Inflammatory macrophage treated with lipopolysaccharide for 1 hour (primary cell): Measurements from ENCODE around the gene RPE.

Source experiments
- DNase-seq, 2 donors: peaks; one replicate each; pipeline ENCODE4 v3.0.0-alpha.2; 2020 to 2022

The RPE gene

GRCh38 chr2:210003359-210003758 lies 921 bp downstream of the RPE start:
- DNase-seq = peak; percentile 67 to 71

GRCh38 chr2:210004881-210005280 lies 2.4 kb downstream of the RPE start:
- DNase-seq = peak; percentile 54 to 55

GRCh38 chr2:210007895-210008294 lies 5.5 kb downstream of the RPE start:
- DNase-seq = peak; percentile 73 to 93

DNA sequence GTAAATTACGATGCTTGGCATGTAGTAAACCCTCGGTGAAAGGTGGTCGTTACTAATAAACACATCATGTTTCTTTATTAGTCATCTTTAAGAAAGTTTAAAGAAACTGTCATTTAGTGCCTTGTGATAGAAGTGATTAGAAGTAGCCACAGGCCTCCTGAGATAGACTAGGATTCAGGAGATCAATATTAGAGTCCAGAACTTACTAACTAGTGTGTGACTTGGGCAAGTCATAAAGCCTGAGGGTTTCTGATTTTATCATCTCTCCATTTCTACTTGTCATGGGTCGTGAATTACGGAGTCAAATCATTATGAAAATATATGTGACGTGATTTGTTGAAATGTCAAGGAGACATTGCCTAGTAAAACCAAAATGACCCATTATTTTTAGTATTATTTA lies 6.7 kb downstream of the RPE start:
- no peak for DNase-seq

DNA sequence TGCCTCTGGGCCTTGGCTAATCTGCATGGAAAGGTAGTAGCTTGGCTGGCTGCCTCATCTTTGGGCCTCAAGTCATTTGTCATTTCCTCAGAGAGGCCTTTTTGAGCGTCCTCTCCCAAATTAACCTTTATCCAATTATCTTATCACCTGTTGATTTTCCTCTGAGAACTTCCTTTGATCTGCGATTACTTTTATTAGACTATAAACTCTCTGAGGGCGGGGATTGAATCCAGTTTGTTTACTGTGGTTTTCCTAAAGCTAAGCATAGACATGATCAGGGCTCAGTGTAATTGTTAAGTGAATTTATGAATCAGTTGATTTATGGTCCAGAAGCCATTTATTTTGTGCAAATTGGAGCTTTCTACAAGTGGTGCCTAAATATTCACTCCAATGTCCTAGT lies 7.5 kb downstream of the RPE start:
- no peak for DNase-seq

- DNase-seq = no peak
Measured at GRCh38 chr2:210020138-210020537, 17.7 kb downstream of the RPE start.

- DNase-seq = no peak
Measured at GRCh38 chr2:210022824-210023223, 20.4 kb downstream of the RPE start.

DNA sequence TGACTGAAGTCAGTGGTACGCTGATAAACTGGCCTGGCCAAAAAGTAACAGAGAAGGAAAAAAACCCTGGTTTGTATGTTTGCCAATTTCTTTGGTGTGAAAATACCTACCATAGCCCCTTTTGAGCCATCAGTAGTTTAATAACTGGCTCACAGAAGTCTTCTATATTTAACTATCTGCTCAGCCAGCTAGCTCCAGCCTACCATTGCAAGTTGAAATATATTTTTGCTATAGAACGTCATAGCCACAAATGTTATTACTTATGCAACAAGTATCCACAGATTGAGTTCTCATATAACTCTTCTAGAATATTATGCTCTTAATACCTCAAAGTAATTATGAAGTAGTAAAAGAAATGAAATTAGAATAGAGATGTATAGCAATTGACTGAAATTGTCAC lies 25.2 kb downstream of the RPE start:
- no peak for DNase-seq

DNA sequence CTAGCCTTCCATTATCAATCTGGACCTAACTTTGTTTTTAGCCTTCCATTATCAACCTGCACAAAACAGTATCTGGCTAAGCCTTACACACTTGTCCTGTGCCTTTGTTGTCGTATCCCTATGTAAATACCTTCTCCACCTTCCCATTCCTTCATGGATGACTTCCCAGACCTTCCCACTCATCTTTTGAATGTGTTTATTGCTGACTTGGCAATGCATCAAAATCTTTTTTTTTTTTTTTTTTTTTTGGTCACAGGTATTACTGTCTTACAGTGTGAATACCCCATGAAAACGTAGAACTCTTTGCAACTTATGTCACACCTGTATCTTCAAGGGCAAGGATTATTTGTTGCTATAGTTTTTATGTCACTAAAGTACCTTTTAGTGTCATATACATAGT lies 25.7 kb downstream of the RPE start:
- DNase-seq = no peak

DNA sequence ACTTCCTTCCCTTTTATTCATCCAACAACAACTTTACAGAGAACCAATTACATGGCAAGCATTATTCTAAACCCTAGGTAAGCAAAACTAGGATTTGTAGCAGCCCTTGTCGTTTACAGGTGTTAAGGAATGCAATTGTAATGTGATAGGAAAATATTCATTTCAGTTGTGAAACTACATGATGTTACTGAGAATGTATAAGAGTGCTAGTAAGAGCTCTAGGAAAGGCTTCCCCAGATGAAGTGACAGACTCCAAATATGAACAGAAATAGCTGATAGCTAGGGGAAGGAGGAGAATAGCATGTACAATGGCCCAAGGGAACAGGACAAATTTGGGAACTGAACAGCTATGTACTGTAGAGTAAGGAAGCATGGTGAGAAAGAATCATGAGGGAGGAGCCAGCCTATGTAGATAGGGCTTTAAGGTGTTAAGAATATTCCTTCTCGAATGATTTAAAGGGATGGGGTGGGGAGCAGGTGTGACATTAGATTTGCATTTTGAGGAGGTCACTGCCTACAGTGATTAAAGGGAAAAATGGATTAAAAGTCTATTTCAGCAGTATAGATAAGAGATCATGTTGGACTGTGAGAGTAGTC lies 31.7 kb downstream of the RPE start:
- no peak for DNase-seq

DNA sequence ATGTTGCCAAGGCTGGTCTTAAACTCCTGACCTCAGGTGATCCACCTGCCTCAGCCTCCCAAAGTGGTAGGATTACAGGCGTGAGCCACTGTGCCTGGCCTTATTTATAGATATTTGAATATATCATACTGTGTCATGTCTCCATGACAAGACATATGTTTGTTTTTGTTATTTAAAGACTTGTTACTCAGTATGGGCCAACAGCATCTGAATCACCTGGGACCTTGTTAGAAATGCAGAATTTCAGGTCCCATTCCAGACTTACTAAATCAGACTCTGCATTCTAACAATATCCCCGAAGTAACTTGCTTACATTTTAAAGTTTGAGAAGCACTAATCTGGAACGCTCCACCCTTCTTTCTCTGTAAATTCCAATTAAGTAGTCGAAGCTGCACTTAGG lies 33.2 kb downstream of the RPE start:
- no peak for DNase-seq

- DNase-seq = no peak
Measured at GRCh38 chr2:210038078-210038477, 35.6 kb downstream of the RPE start.

DNA sequence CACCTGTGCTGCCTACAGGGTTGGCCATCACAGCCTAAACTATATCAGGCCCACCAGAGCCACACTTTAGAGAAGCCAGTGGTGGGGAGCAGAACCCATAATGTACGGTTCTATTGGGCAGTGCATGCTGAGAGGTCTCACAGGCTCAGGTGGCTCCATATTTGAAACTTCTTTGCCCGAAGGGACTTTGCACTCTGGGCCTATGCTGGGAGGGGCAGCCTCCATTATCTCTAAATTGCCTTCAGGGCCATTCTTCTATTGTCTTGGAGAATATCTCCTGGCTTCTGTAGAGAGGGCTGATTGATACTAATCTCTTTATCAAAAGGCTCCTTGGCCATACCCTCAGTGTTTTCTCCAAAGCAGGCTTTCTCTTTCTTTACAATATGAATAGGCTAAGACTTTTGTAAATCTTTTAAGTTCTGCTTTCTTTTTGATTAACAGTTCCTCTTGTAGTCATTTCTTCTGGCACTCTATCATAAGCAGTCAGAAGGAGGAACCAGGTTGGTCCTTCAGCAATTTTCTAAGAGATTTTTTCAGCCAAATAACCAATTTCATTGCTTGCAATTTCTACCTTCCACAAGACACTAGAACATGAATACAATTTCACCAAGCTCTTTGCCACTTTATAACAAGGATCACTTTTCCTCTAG lies 44.5 kb downstream of the RPE start:
- peak in 1 of 2 donors; percentile 15 for DNase-seq

DNA sequence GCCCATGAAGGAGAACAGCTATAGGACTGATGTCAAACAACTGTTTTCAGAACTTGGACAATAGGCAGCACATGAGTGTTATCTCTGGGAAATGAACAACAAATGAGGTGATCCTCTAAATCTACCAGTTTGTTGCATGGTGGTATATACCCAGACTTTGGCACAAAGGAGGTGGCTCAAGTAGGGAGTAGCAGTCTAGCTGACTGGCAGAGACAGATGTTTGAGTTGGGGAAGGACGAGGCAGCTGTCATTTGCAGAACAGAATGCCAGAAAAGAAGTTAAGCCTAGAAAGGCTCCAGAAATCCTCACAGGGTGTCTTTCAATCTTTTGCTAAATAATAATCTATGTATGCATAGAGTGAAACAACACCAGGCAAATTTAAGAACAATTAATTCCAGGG lies 47.4 kb downstream of the RPE start:
- no peak for DNase-seq

GRCh38 chr2:210050885-210051284 lies 48.4 kb downstream of the RPE start:
- no peak for DNase-seq

- DNase-seq = no peak
Measured at GRCh38 chr2:210054696-210055095, 52.3 kb downstream of the RPE start.

DNA sequence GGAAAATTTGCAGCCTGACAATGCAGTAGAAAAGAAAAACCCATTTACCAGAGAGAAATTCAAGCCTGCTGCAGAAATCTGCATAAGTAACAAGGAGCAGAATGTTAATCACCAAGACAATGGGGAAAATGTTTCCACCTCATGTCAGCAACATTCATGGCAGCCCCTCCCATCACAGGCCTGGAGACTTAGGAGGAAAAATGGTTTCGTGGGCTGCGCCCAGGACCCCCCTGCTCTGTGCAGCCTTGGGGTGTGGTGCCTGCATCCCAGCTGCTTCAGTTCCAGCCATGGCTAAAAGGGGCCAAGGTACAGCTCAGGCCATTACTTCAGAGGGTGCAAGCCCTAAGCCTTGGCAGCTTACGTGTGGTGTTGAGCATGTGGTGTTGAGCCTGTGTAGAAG lies 53.4 kb downstream of the RPE start:
- no peak for DNase-seq

GRCh38 chr2:210063306-210063705 lies 60.9 kb downstream of the RPE start:
- DNase-seq = no peak
